ENCODE measurements around the gene STPG2.

The STPG2 gene

DNA sequence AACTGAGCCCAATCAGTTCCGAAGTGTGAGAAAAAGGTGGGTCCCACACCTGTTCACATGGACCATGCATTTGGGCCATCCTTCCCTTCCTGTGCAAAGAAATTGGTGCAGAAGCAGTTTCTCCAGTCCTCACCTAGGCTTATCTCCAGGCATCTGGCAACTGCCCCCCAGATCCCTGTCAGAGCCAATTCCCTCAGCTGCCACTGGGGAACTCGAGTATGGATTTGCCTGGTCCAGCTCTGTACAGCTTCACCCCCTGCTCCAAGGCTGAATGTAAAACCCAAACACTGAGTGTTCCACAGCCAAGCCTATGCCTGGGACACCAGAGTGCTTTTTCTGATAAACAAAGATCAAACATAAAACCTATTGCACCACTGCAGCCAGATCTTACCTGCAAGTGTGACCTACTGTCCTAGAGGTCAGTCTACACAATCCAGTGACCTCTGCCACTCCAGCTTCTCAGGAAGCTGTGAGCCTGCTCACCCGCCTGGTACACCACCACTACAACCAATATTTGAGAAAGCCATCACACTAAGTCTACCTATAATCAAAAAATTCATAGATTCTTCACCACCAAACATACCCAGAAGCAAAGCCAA, 136.4 kb downstream of the STPG2 start:
- no peaks in the 10 kb centered on the region for H3K4me1 Mint-ChIP-seq (ENCODE audit: low read depth)
- H3K27me3 Mint-ChIP-seq = no peaks in the 10 kb centered on the region
- no peak overlapping the region for H3K27ac Mint-ChIP-seq
- no peaks in the 10 kb centered on the region for H3K36me3 Mint-ChIP-seq
- H3K4me3 Mint-ChIP-seq = no peak overlapping the region
- peaks cover 24% of the 10 kb centered on the region for H3K9me3 Mint-ChIP-seq (ENCODE audit: low read depth)

DNA sequence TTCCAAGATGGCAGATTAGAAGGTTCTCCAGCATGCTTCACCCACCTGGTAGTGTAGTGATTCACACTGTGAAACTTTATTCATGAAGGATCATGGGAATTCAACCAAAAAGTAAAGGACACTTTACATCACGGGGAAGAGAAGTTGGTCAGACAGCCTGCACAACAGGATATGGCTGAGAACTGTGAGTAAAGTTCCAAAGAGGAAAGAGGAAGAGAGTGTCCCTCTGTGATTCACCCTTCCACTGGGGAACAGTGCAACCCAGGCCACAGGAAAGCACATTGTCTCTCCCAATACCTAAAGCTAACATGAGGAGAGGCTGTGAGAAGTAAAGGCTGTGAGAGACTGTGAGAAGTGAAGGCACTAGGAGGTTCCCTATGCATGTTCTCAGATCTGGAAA, 137.2 kb downstream of the STPG2 start:
- Mint-ChIP-seq H3K36me3 (no peaks in the 10 kb centered on the region), H3K4me1 (ENCODE audit: low read depth) (no peaks in the 10 kb centered on the region), H3K27ac (no peak overlapping the region), H3K9me3 (ENCODE audit: low read depth) (peaks cover 24% of the 10 kb centered on the region), H3K4me3 (no peak overlapping the region), H3K27me3 (no peaks in the 10 kb centered on the region)

DNA sequence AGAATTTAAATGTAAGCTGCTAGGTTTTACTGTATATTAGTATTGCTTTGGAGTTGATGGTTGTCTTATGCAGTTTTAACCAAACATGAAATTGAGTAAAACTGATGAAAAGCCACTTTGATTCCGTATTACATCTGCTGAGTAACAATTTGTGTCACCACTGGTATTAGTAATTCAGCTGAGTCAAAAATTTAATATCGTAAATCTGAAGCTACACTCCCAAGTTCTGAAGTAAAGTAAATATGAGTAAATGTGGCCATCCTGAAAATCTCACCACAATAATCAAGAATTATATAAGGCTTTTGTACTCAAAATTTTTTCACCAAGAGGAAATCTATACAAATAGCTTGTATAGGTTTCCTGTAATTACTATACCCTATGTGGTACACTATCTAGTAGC, 142.3 kb downstream of the STPG2 start:
- no peak overlapping the region for H3K4me3 Mint-ChIP-seq
- H3K36me3 Mint-ChIP-seq = no peaks in the 10 kb centered on the region
- H3K27me3 Mint-ChIP-seq = no peaks in the 10 kb centered on the region
- H3K9me3 Mint-ChIP-seq (ENCODE audit: low read depth) = no peaks in the 10 kb centered on the region
- no peak overlapping the region for H3K27ac Mint-ChIP-seq
- H3K4me1 Mint-ChIP-seq (ENCODE audit: low read depth) = no peaks in the 10 kb centered on the region

DNA sequence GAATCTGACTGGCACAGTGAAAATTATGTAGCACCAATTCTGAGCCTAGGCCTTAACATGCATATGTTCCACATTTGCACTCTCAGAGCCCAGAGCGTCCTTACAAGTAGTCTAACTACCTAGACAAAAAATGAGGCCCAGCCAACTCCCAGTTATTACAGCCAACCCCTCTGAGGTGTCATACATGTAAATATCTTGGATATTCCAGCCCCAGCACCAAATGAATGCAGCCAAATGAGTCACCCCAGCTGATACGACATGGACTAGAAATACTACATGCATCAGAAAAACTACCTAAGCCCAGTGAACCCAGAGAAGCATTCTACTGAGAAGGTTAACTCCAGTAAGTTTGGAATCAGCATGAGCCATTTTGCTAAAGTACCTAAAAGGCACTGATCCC, 145.1 kb downstream of the STPG2 start:
- Mint-ChIP-seq H3K4me3 (no peak overlapping the region), H3K9me3 (ENCODE audit: low read depth) (peaks cover 6% of the 10 kb centered on the region), H3K27ac (no peak overlapping the region), H3K27me3 (no peaks in the 10 kb centered on the region), H3K36me3 (no peaks in the 10 kb centered on the region), H3K4me1 (ENCODE audit: low read depth) (no peaks in the 10 kb centered on the region)

DNA sequence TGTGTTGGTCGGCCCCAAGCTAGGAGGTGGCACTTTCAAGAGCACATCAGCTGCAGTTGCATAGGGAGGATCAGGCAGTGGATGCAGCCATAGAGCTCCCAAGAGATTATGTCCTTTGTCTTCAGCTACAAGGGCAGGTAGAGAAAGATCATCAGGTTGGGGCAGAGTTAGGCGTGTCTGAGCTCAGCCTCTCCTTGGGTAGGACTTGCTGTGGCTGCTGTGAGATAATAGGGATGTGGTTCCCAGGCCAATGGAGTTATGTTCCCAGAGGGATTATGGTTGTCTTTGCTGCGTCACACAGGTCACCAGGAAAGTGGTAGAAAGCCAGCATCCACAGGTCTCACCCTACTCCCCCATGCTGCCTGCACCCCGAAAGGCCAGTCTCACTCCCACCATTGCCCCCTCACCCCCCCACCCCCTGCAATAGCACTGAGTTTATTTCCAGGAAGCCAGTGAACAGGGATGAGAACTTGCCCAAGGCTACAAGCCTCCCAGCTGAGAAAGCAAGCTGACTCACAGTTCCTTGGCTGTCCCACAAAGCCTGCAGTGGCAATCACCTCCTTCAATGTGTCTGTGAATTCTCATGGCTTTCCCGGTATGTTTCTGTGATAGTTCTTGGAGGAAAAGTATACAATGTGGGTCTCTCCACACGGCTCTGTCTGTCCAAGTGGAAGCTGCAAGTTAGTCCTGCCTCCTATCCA, 148.4 kb downstream of the STPG2 start:
- no peaks in the 10 kb centered on the region for H3K36me3 Mint-ChIP-seq
- H3K9me3 Mint-ChIP-seq (ENCODE audit: low read depth) = peaks cover 6% of the 10 kb centered on the region
- H3K4me1 Mint-ChIP-seq (ENCODE audit: low read depth) = no peaks in the 10 kb centered on the region
- H3K27ac Mint-ChIP-seq = no peak overlapping the region
- H3K4me3 Mint-ChIP-seq = no peak overlapping the region
- H3K27me3 Mint-ChIP-seq = no peaks in the 10 kb centered on the region

DNA sequence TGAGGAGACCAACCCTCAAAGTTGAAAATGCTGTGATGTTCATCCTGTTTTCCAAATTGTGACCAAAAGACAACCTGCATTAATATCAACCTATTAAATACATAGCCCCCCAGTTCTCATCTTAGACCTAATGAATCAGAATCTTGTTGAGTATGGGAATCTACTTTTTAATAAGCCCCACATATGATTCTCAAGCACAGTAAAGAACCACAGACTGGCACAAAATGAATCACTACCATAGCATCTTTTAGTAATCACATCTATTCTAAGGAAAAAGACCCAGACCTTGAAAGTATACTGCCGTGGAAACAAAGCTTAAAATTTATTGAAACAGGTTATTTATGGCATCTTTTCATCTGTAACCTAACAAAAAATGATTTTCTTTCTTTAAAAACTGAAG, 152.9 kb downstream of the STPG2 start:
- Mint-ChIP-seq H3K9me3 (ENCODE audit: low read depth) (peaks cover 6% of the 10 kb centered on the region), H3K36me3 (no peaks in the 10 kb centered on the region), H3K27ac (no peak overlapping the region), H3K27me3 (no peaks in the 10 kb centered on the region), H3K4me1 (ENCODE audit: low read depth) (no peaks in the 10 kb centered on the region), H3K4me3 (no peak overlapping the region)

DNA sequence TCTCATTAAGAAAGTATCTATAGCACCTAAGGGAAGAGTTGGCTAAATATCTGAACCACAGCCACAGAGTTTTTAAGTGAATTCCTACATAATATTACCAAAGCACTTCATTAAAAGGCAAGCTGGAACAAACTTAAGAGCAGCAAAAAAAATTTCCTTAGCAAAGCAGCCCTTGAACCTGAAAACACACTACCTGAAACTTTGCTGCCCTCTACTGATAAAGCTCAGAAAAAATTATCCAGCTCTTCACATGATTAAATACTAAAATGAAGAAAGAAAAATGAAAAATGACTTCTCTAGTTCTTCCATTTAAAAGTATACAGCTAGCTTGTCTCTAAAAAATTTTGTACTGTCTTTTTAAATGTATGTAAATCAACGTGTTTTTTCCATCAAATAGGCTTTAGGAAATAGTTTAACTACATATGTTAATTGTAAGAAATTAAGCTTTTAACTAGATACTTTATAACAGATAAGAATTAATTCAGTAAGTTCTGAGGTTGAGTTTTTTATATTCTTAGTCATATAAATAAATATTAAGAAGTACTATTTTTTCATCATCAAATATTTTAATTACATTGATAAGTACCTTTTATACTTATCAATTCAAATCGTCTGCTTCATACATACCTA, 156.1 kb downstream of the STPG2 start:
- no peak overlapping the region for H3K4me3 Mint-ChIP-seq
- H3K36me3 Mint-ChIP-seq = no peaks in the 10 kb centered on the region
- no peaks in the 10 kb centered on the region for H3K27me3 Mint-ChIP-seq
- H3K27ac Mint-ChIP-seq = no peak overlapping the region
- H3K9me3 Mint-ChIP-seq (ENCODE audit: low read depth) = no peaks in the 10 kb centered on the region
- no peaks in the 10 kb centered on the region for H3K4me1 Mint-ChIP-seq (ENCODE audit: low read depth)

DNA sequence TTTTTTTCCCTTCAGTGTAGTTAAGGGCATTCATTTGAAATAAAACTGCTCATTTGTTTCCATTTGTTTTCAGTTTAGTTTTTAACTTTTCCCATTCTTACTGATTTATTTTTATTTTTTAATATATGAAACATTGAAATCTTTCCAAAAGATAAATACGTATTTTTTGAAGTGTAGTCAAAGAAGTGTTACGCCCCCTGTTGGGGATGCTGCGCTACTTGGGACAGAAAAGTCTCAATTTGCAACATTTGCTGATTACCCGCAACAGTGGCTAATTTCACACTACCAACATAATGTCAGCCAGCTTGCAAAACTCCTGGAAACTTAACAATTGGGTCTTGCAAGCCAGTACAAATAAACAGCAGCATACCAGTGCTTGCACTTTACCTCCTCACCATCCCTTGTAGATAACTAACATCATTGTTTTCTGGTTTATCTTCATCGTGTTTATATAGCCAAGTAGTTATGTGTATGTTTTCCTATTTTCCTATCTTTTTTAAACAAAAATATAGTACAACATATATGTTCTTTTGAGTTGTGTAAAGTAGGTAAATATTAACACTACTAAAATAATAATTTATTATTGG, 158.6 kb downstream of the STPG2 start:
- no peaks in the 10 kb centered on the region for H3K27me3 Mint-ChIP-seq
- H3K4me1 Mint-ChIP-seq (ENCODE audit: low read depth) = no peaks in the 10 kb centered on the region

DNA sequence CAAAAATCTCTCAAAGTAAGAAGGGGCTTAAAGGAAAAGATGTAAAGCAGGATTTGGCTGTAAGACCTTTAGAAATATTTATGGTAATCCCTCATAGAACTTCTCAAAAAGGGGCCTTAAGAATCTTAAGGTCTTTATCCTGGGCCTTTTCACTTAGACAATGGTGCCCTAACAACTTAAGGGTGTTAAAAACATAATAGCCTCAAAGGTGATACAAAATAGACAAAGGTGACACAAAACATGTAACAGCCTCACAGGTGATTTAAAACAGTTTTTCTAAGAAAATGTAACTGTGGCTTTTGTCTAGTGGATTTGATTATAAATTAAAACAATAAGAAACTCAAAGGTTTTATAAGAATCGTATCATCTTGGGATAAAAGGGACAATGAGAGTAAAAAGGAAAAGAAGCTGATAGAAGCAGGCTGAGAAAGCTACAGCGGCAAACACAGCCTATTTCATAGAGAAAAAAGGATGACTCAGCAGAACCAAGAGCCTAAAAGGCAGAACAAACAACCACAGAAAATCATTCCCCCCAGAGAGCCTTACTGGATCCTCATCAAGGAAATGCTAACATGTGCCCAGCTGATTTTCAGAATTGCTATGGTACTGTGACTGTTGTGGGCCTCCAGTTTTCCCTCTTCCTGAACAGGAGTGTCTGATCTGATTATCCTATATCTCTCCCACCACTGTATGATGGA, 164.3 kb downstream of the STPG2 start:
- Mint-ChIP-seq H3K36me3 (no peaks in the 10 kb centered on the region), H3K27ac (no peak overlapping the region), H3K4me1 (ENCODE audit: low read depth) (no peaks in the 10 kb centered on the region), H3K9me3 (ENCODE audit: low read depth) (peaks cover 4% of the 10 kb centered on the region), H3K27me3 (no peaks in the 10 kb centered on the region), H3K4me3 (no peak overlapping the region)

More for the DNA sequence above, 158.6 kb downstream of the STPG2 start:
- Mint-ChIP-seq H3K9me3 (ENCODE audit: low read depth) (no peaks in the 10 kb centered on the region), H3K36me3 (no peaks in the 10 kb centered on the region), H3K27ac (no peak overlapping the region), H3K4me3 (no peak overlapping the region)

DNA sequence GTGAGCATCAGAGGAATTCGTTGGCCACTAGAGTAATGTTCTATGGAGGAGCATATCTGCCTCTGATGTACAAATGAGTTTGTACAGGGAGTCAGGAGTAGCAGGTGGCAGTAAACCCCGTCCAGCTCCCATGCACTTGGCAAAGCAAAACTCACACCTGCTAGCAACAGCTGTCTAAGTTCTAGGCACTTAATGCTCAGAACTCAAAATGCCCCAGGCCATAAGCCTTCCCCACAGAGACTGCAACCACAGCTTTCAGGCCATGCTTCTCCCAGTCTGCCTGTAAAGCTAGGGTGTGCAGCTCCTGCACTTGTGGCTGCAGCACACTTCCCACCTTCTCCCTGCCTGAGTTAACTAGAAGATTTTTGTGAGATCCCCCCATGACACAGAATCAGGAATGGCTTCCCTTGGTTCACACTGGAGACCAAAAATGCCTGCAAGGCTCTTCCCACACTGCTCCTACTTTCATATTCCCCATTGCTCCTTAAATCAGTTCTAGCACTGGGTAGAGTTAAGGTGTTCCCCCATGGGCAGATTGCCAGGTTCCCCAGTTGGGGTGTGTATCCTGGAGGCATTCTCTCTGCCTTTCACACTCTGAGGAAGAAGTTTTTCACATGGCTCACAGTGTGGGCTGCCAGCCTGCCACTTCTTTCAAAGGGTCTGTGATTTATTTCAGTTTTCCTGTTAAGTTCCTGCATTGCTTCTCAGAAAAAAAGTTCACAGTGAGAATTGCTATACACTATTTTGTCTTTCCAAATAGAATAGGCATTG, 189.9 kb downstream of the STPG2 start:
- no peaks in the 10 kb centered on the region for H3K36me3 Mint-ChIP-seq
- no peaks in the 10 kb centered on the region for H3K27me3 Mint-ChIP-seq
- no peaks in the 10 kb centered on the region for H3K4me1 Mint-ChIP-seq (ENCODE audit: low read depth)
- H3K4me3 Mint-ChIP-seq = no peak overlapping the region
- no peak overlapping the region for H3K27ac Mint-ChIP-seq
- peaks cover 4% of the 10 kb centered on the region for H3K9me3 Mint-ChIP-seq (ENCODE audit: low read depth)

DNA sequence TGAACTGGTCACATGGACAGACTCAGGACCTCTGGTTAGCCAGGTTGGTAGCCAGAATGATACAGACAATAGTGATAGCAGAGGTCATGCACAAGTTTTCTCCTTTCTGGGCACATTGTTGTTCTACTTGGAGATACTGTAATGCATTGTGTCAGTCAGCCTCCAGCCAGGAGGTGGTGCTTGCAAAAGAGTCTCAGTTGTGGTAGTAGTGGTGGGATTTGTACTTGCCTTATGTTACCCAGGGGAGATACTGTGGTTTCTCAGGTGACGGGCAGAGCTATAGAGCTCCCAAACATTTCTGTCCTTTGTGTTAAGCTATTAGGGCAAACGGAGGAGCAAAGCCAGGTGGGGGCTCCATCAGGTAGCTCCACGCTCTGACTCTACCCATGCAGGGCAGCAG, 190.5 kb downstream of the STPG2 start:
- Mint-ChIP-seq H3K27me3 (no peaks in the 10 kb centered on the region), H3K4me1 (ENCODE audit: low read depth) (no peaks in the 10 kb centered on the region), H3K27ac (no peak overlapping the region), H3K36me3 (no peaks in the 10 kb centered on the region), H3K4me3 (no peak overlapping the region), H3K9me3 (ENCODE audit: low read depth) (peaks cover 7% of the 10 kb centered on the region)

DNA sequence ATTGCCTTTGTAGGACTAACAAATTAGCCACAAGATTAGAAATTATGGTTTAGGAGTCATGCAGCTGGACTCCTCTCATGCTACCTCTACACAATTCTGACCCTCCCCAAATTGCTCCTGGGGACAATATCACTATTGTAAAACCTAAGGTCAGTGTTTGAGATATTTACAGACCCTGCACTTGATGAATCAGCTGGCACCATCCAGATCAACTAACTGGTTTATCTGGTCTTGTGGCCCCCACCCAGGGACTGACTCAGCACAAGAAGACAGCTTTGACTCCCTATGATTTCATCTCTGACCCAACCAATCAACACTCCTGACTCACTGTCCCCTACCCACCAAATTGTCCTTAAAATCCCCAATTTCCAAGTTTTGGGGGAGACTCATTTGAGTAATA, 192.4 kb downstream of the STPG2 start:
- Mint-ChIP-seq H3K27me3 (no peaks in the 10 kb centered on the region), H3K4me3 (no peak overlapping the region), H3K4me1 (ENCODE audit: low read depth) (no peaks in the 10 kb centered on the region)

DNA sequence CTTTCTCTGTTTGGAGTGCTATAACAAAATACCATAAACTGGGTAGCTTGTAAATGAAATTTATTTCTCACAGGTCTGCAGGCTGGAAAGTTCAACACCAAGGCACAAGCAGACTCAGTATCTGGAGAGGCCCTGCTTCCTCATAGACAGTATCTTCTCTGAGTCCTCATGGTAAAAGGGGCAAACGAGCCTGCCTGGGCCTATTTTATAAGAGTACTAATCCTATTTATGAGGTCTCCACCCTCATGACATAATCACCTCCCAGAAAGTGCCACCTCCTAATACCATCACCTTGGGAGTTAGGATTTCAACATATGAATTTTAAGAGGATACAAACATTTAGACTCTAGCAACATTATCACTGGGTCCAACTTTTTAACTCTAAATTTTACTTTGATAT, 200.3 kb downstream of the STPG2 start:
- Mint-ChIP-seq H3K36me3 (no peaks in the 10 kb centered on the region), H3K27ac (no peak overlapping the region), H3K9me3 (ENCODE audit: low read depth) (peaks cover 24% of the 10 kb centered on the region), H3K4me1 (ENCODE audit: low read depth) (no peaks in the 10 kb centered on the region), H3K4me3 (no peak overlapping the region), H3K27me3 (no peaks in the 10 kb centered on the region)

More for the DNA sequence above, 192.4 kb downstream of the STPG2 start:
- no peaks in the 10 kb centered on the region for H3K36me3 Mint-ChIP-seq
- H3K9me3 Mint-ChIP-seq (ENCODE audit: low read depth) = peaks cover 11% of the 10 kb centered on the region
- H3K27ac Mint-ChIP-seq = no peak overlapping the region

DNA sequence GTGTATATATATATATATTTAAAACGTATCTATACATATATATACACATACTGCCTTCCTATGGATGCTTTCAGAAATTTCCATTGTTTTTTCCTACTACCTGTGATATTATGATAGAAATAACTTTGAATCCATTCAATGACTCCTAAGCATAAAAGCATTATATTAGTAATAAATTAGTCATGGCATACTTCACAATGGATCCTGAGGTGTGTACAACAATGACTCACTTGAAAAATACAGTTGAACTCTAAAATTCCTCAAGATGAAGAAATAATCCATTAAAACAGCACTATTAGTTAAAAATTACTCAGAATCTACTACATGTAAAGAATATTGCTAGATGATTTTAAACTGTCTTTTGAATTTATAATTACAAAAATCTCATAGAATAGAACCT, 201.1 kb downstream of the STPG2 start:
- Mint-ChIP-seq H3K9me3 (ENCODE audit: low read depth) (peaks cover 24% of the 10 kb centered on the region), H3K36me3 (no peaks in the 10 kb centered on the region)

More for the DNA sequence above, 201.1 kb downstream of the STPG2 start:
- no peaks in the 10 kb centered on the region for H3K4me1 Mint-ChIP-seq (ENCODE audit: low read depth)
- no peaks in the 10 kb centered on the region for H3K27me3 Mint-ChIP-seq
- H3K4me3 Mint-ChIP-seq = no peak overlapping the region
- H3K27ac Mint-ChIP-seq = no peak overlapping the region

All from activated naive CD8-positive, alpha-beta T cell (primary cell).